Smooth muscle cell (in vitro differentiated cells): ENCODE measurements around the gene ACTN4. TPM values are rescaled to one million over a fixed set of nuclear protein-coding genes. Genes with fewer than 3 reads are reported as not detected.
A peak's percentile ranks its signal among the peaks of the same experiment; 100 is the strongest.

Source experiments
- DNase-seq: peaks from one replicate; lab custom pipeline; 2025; ENCODE audit not compliant: unreplicated experiment; lab: John Stamatoyannopoulos, UW
- H2AFZ ChIP-seq: fragments of 200-600 bp; sonication (generic); 2 replicates; pipeline ENCODE4 v1.6.0; 2016; ENCODE audit warnings: antibody characterized with exemption, low read depth, mild to moderate bottlenecking
- H3F3A ChIP-seq: fragments of 200-600 bp; sonication (generic); 2 replicates; pipeline ENCODE4 v1.6.0; 2017; ENCODE audit warnings: antibody characterized with exemption, low read depth
- H3K27ac ChIP-seq: fragments of 200-600 bp; sonication (generic); 2 replicates; pipeline ENCODE4 v1.5.1; 2016; ENCODE audit warnings: low read depth, mild to moderate bottlenecking
- H3K27me3 ChIP-seq: fragments of 200-600 bp; sonication (generic); 2 replicates; pipeline ENCODE4 v1.6.1; 2016; ENCODE audit warnings: low read depth, mild to moderate bottlenecking
- H3K36me3 ChIP-seq: fragments of 200-600 bp; sonication (generic); 2 replicates; pipeline ENCODE4 v1.5.1; 2016; ENCODE audit warnings: low read depth
- H3K4me1 ChIP-seq: fragments of 200-600 bp; sonication (generic); 2 replicates; pipeline ENCODE4 v1.5.1; 2016; ENCODE audit warnings: low read depth
- H3K4me2 ChIP-seq: fragments of 200-600 bp; sonication (generic); 2 replicates; pipeline ENCODE4 v1.6.0; 2016; ENCODE audit warnings: mild to moderate bottlenecking
- H3K4me3 ChIP-seq: fragments of 200-600 bp; sonication (generic); 2 replicates; pipeline ENCODE4 v1.5.1; 2016; ENCODE audit warnings: mild to moderate bottlenecking
- H3K79me2 ChIP-seq: fragments of 200-600 bp; sonication (generic); 2 replicates; pipeline ENCODE4 v1.6.0; 2016; ENCODE audit warnings: low read depth, mild to moderate bottlenecking
- H3K9ac ChIP-seq: fragments of 200-600 bp; sonication (generic); 2 replicates; pipeline ENCODE4 v1.6.0; 2016; ENCODE audit warnings: low read depth
- H3K9me3 ChIP-seq: fragments of 200-600 bp; sonication (generic); replicated peaks from 2 replicates; pipeline ENCODE4 v1.5.1; 2016; ENCODE audit warnings: low read depth
- H4K20me1 ChIP-seq: fragments of 200-600 bp; sonication (generic); 2 replicates; pipeline ENCODE4 v1.6.0; 2016; ENCODE audit warnings: low read depth
- WGBS: methylation state at CpG from one replicate; pipeline ENCODE4 v1.1.7; 2016; ENCODE audit warnings: low lambda C conversion rate; 5-methylcytosine and 5-hydroxymethylcytosine counted together
- polyA plus RNA-seq: library from polyadenylated mRNA; unstranded; fragments of >200 nt; fragmentation: Nextera tagmentation; extraction: Ambion mirVana; gene quantifications from 2 replicates; pipeline ENCODE4 v1.2.1, GENCODE V29; 2016
- total RNA-seq: library from RNA; depleted of rRNA; stranded (reverse); fragments of >200 nt; gene quantifications from 2 replicates; pipeline ENCODE4 v1.2.3, GENCODE V29; 2014
- TF ChIP-seq, protein P1 (sequence below): fragments of 200-600 bp; sonication (generic); IDR thresholded peaks from 2 replicates; pipeline ENCODE4 v1.5.1; 2017; ENCODE audit warnings: borderline replicate concordance, mild to moderate bottlenecking, antibody characterized with exemption; ENCODE audit not compliant: insufficient read depth, poor library complexity, severe bottlenecking

ACTN4 gene
- total and polyA plus RNA-seq, 2 experiments from 2014 or later, result 53.8 to 311 TPM

DNA sequence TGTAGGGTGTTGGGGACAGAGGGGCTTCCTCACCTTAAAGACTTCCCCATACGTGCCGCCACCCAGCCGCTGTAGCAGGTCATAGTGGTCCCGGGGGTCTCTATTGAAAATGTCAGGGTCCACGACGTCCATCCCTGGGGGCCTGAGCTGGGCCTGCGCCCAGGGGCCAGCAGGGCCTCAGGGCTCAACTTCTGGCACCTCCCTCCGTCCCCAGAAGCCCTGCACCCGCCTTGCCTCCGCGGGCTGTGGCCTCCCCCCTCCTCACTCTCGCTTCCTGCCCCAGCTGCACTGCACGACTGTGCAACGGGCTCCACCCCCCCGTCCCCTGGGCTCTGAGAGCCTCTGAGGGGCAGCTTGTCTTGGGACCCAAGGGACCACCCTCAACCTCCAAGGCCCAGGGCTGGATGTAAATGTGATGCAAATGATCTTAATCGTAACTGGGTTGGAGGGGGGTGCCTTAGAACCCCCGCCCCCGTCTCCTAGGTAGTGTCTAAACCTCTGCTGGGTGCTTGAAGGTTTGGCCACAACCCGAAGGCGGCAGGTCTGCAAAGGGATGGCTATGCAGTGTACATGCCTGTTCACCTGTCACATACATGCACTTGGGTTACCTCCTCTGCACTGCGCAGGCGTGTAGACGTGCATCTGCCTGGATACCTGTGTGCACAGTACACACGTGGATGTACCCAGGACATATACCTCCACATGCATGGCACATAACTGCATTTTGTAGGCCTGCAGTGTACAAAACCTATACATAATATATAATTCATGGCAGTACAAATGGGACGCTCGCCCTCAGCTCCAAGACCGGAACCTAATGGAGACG is 29.5 kb upstream of the ACTN4 start, which contains the start of gene MAP4K1:
MAP4K1 (minus strand) TSS at position 190 of the 826 bp plus-strand sequence; CDS start at position 132, 58 bp downstream.
- 72% methylated on average over 28 of the region's 28 CpGs for WGBS

DNA sequence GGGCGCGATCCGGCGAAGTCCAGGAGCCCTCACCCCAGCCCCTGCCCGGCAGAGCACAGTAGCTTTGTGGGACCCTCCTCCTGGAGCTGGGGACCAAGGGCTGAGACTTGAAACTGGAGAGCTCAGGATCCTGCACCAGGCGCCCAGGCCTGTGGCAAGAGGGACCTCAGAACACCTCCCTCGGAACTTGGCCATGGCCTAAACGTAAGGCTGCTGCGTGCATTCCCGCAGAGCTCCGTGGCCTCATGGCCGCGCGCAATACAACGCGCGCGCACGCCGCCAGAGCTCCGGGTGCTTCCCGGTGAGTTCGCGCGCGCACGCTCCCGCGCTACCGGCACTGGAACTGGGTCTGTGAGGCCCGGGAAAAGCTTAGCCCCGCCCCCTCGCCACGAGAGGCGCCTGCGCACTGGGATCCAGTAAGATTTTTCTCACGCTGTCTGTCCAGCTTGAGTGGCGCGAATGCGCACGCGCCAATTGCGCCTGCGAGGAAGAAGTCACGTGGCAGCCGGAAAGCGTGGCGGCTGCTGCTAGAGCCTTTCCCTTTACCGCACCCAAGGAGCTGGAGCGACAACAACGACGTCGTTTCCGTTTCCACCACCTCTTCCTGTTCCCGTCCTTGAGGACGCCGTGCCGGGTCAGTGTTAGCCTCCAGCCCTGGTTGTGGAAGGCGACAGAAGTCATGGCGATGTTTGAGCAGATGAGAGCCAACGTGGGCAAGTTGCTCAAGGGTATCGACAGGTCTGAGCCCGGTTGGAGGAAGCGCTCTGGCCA is 28.7 kb upstream of the ACTN4 start, which contains the start of gene EIF3K:
EIF3K (plus strand) TSS at position 599 of the 771 bp plus-strand sequence; CDS start at position 680, 81 bp downstream.
- Histone ChIP-seq H3K79me2 (peaks cover 25% of the 10 kb centered on the region), H3K4me1 (peaks cover 13% of the 10 kb centered on the region), H3K27ac (peak within 1 kb of the TSS; percentile 50), H3K27me3 (no peaks in the 10 kb centered on the region), H3K36me3 (no peaks in the 10 kb centered on the region), H4K20me1 (no peaks in the 10 kb centered on the region), H3K4me2 (peak within 1 kb of the TSS; percentile 96), H3F3A (no peaks in the 10 kb centered on the region), H3K9ac (peak within 1 kb of the TSS; percentile 86), H3K9me3 (no peaks in the 10 kb centered on the region), H3K4me3 (peak within 1 kb of the TSS; percentile 79), H2AFZ (peak within 1 kb of the TSS; percentile 80)
- WGBS, result 4% methylated on average over 64 of the region's 64 CpGs
- TF ChIP-seq, protein P1, sequence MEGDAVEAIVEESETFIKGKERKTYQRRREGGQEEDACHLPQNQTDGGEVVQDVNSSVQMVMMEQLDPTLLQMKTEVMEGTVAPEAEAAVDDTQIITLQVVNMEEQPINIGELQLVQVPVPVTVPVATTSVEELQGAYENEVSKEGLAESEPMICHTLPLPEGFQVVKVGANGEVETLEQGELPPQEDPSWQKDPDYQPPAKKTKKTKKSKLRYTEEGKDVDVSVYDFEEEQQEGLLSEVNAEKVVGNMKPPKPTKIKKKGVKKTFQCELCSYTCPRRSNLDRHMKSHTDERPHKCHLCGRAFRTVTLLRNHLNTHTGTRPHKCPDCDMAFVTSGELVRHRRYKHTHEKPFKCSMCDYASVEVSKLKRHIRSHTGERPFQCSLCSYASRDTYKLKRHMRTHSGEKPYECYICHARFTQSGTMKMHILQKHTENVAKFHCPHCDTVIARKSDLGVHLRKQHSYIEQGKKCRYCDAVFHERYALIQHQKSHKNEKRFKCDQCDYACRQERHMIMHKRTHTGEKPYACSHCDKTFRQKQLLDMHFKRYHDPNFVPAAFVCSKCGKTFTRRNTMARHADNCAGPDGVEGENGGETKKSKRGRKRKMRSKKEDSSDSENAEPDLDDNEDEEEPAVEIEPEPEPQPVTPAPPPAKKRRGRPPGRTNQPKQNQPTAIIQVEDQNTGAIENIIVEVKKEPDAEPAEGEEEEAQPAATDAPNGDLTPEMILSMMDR, result no peak
- DNase-seq, result peak; percentile 98

More for the DNA sequence above, 29.5 kb upstream of the ACTN4 start, which contains the start of gene MAP4K1:
- H4K20me1 ChIP-seq, result no peaks in the 10 kb centered on the region
- no peak for DNase-seq
- peak within 1 kb of the TSS; percentile 79 for H3K4me3 ChIP-seq
- no peaks in the 10 kb centered on the region for H3K36me3 ChIP-seq
- TF ChIP-seq, protein P1, result no peak
- peaks cover 25% of the 10 kb centered on the region for H3K79me2 ChIP-seq
- no peak within 1 kb of the TSS for H3K27ac ChIP-seq
- peaks cover 13% of the 10 kb centered on the region for H3K4me1 ChIP-seq
- H3K9me3 ChIP-seq, result no peaks in the 10 kb centered on the region
- H3F3A ChIP-seq, result no peaks in the 10 kb centered on the region
- H3K27me3 ChIP-seq, result no peaks in the 10 kb centered on the region
- H3K4me2 ChIP-seq, result peak within 1 kb of the TSS; percentile 96
- H3K9ac ChIP-seq, result peak within 1 kb of the TSS; percentile 5
- peak within 1 kb of the TSS; percentile 70 for H2AFZ ChIP-seq

DNA sequence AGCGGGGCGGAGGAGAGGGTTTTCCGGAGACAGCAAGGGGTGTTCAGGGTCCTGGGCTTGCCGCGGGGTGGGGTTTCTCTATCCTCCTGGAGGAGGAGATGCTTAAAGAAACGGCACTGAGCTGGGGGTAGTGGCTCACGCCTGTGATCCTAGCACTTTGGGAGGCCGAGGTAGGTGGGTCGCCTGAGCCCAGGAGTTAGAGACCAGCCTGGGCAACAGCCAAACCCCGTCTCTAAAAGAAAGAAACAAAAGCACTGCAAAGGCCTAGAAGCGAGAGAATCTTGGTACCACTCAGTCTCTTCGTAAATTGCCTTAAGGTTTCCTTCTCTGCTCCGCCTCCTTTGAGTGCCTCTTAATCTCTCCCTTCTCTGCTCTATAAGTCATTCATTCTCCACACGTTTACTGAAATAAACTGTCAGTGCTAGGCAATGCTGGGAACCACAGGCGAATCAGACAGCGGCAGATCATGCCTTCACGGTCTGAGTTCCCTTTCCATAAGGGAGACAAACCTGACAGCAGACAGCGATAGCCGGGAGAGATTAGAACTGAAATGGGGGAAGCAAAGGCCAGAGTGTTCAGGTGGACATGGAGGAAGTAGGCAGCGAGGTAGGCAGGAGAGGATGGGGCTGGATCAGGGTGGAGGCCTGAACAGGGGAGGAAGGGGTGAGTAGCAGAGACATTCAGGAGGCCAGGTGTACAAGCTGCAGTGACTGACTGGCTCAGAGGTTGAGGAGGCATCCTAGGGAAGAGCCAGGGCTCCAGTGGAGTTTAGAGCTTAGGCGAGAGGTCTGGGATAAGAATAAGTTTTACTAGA is 27.9 kb upstream of the ACTN4 start:
- Histone ChIP-seq H3K79me2 (peaks cover 25% of the 10 kb centered on the region), H2AFZ (peak overlapping the region; percentile 80), H4K20me1 (no peaks in the 10 kb centered on the region), H3K4me1 (peaks cover 13% of the 10 kb centered on the region), H3K4me2 (peak overlapping the region; percentile 96), H3F3A (no peaks in the 10 kb centered on the region), H3K27me3 (no peaks in the 10 kb centered on the region), H3K4me3 (peak overlapping the region; percentile 79), H3K36me3 (no peaks in the 10 kb centered on the region), H3K9ac (peak overlapping the region; percentile 86), H3K27ac (peak overlapping the region; percentile 50), H3K9me3 (no peaks in the 10 kb centered on the region)
- 25% methylated on average over 20 of the region's 21 CpGs for WGBS
- DNase-seq, result no peak
- TF ChIP-seq, protein P1, result no peak
